ENCODE results near the gene SOX4.

The SOX4 gene

DNA sequence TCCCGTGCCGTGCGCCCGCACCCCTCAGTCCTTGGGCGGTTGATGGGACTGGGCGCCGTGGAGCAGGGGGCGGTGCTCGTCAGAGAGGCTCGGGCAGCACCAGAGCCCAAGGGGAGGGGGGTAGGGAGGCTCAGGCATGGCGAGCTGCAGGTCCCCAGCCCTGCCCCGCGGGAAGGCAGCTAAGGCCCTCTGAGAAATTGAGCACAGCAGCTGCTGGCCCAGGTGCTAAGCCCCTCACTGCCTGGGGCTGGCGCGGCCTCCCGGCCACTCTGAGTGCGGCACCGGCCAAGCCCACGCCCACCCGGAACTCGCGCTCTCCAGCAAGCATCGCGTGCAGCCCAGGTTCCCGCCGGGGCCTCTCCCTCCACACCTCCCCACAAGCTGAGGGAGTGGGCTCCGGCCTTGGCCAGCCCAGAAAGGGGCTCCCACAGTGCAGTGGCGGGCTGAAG, 16.4 kb downstream of the SOX4 start:
- POLR2A ChIA-PET = interaction anchor here (0.8 kb wide), 1 partner anchor 17 kb away, joined by 4 read pairs; the partner anchor contains the start of gene SOX4
- CTCF ChIA-PET = no interaction called here
- no peak overlapping the region for H3K27ac ChIP-seq (ENCODE audit: extremely low read depth, low read depth, low read length)

DNA sequence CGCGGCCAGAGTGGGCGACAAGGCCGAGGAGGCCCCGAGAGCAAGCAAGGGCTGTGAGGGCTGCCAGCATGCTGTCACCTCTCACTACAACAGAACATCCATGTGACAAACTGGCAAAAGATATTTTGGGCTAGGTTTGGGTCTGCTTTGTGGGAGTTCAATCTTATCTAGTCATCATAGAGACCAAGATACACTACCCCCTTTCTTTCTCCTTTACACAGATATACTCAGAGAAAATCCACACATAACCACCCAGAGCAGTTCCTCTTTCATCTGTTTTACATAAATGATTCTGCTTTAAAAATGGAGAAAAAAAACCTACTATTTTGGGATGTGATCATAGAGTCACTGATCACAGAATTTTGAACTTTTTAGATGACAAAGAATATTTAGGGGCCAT, 16.8 kb downstream of the SOX4 start:
- no peaks in the 10 kb centered on the region for H3K9me3 ChIP-seq (ENCODE audit: control insufficient read depth, insufficient read depth, low read depth, low read length)
- H3K27ac ChIP-seq (ENCODE audit: extremely low read depth, low read depth, low read length) = no peak overlapping the region
- H3K4me3 ChIP-seq (ENCODE audit: low read depth, low read length) = no peak overlapping the region
- H3K36me3 ChIP-seq (ENCODE audit: control insufficient read depth in 2 of 2, insufficient read depth in 1 of 2, low read length in 2 of 2) = no peaks in the 10 kb centered on the region
- ChIA-PET CTCF (no interaction called here), POLR2A (no interaction called here)
- H3K4me1 ChIP-seq (ENCODE audit: control insufficient read depth, insufficient read depth, low read length) = peaks cover 13% of the 10 kb centered on the region
- TF ChIP-seq ZNF776 (tag by site-specific recombination; IDR thresholded peaks at IDR 0.05; ENCODE audit: borderline replicate concordance) (no peak), ZNF302 (tag by site-specific recombination; IDR thresholded peaks at IDR 0.05; ENCODE audit: low read depth) (no peak), ZSCAN16 (tag by site-specific recombination; IDR thresholded peaks at IDR 0.05) (no peak), ZNF391 (tag by site-specific recombination; IDR thresholded peaks at IDR 0.05; ENCODE audit: borderline replicate concordance, low read depth) (no peak), ZNF26 (tag by site-specific recombination; IDR thresholded peaks at IDR 0.05) (no peak), ZNF837 (tag by site-specific recombination; IDR thresholded peaks at IDR 0.05) (no peak), ZNF510 (tag by site-specific recombination; IDR thresholded peaks at IDR 0.05; ENCODE audit: insufficient replicate concordance) (no peak), ZNF146 (tag by site-specific recombination; IDR thresholded peaks at IDR 0.05) (no peak), ZNF426 (tag by site-specific recombination; IDR thresholded peaks at IDR 0.05) (no peak), ZNF549 (tag by site-specific recombination; IDR thresholded peaks at IDR 0.05) (no peak), YY2 (tag by site-specific recombination; IDR thresholded peaks at IDR 0.05) (no peak), ZNF274 (IDR thresholded peaks at IDR 0.05; ENCODE audit: low read length) (no peak), ZNF274 (tag by site-specific recombination; IDR thresholded peaks at IDR 0.05; ENCODE audit: borderline replicate concordance) (no peak), TCF7L2 (IDR thresholded peaks at IDR 0.05; ENCODE audit: borderline replicate concordance, low read depth, low read length) (no peak), ZXDB (tag by site-specific recombination; IDR thresholded peaks at IDR 0.05) (no peak)
- TF ChIP-seq, protein P1, sequence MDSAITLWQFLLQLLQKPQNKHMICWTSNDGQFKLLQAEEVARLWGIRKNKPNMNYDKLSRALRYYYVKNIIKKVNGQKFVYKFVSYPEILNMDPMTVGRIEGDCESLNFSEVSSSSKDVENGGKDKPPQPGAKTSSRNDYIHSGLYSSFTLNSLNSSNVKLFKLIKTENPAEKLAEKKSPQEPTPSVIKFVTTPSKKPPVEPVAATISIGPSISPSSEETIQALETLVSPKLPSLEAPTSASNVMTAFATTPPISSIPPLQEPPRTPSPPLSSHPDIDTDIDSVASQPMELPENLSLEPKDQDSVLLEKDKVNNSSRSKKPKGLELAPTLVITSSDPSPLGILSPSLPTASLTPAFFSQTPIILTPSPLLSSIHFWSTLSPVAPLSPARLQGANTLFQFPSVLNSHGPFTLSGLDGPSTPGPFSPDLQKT (IDR thresholded peaks at IDR 0.05; ENCODE audit: borderline replicate concordance, low read depth, low read length) = no peak

More for the DNA sequence above, 16.4 kb downstream of the SOX4 start:
- Histone ChIP-seq H3K4me1 (ENCODE audit: control insufficient read depth, insufficient read depth, low read length) (peaks cover 13% of the 10 kb centered on the region), H3K4me3 (ENCODE audit: low read depth, low read length) (no peak overlapping the region), H3K9me3 (ENCODE audit: control insufficient read depth, insufficient read depth, low read depth, low read length) (no peaks in the 10 kb centered on the region), H3K36me3 (ENCODE audit: control insufficient read depth in 2 of 2, insufficient read depth in 1 of 2, low read length in 2 of 2) (no peaks in the 10 kb centered on the region)
- TF ChIP-seq ZNF416 (tag by site-specific recombination; IDR thresholded peaks at IDR 0.05) (no peak), ZNF362 (tag by site-specific recombination; IDR thresholded peaks at IDR 0.05) (no peak)
- TF ChIP-seq, protein P2, sequence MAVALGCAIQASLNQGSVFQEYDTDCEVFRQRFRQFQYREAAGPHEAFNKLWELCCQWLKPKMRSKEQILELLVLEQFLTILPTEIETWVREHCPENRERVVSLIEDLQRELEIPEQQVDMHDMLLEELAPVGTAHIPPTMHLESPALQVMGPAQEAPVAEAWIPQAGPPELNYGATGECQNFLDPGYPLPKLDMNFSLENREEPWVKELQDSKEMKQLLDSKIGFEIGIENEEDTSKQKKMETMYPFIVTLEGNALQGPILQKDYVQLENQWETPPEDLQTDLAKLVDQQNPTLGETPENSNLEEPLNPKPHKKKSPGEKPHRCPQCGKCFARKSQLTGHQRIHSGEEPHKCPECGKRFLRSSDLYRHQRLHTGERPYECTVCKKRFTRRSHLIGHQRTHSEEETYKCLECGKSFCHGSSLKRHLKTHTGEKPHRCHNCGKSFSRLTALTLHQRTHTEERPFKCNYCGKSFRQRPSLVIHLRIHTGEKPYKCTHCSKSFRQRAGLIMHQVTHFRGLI (tag by site-specific recombination; IDR thresholded peaks at IDR 0.05) = no peak
